HG03469 (cell line): ENCODE results near the gene TMED8.
"Not testable (repeated sequence)": the region's sequence is repeated elsewhere in the genome, so short reads cannot be mapped to it uniquely, and the experiment has no call there.

ENCODE experiments used
- ATAC-seq: cut with Tn5 transposase; IDR thresholded peaks from one replicate; pipeline ENCODE4 v1.9.1; 2021; ENCODE audit warnings: mild to moderate bottlenecking, moderate library complexity, moderate number of reproducible peaks; ENCODE audit not compliant: unreplicated experiment

The TMED8 gene

DNA sequence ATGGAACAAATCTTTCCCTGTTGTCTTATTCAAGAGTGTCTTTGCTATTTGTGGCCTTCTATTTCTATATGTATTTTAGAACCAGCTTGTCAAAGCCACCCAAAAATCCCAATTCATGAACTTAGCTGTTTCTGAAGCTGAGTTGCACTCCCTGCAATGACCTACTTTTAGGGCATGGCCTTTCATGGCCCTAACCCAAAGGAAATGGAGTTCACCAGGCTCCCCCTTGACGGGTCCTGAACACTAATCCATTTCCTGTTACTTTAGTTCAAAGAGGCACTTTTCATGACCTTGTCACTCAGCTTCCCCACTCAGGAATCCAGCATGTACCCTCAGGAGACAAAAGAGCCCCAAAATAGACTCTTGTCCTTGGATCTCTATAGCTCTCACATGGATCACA, 7.6 kb downstream of the TMED8 start:
- no peak for ATAC-seq

DNA sequence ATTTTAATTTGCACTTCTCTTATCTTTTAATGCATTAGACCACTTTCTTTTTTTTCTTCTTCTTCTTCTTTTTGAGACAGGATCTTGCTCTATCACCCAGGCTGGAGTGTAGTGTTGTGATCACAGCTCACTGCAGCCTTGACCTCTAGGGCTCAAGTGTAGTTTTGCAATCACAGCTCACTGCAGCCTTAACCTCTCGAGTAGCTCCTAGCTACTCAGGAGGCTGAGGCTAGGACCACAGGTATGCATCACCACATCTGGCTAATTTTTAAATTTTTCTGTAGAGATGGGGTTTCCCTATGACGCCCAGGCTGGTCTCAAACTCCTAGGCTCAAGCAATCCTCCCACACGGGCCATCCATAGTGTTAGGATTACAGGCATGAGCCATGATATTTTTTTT, 12.7 kb downstream of the TMED8 start:
- ATAC-seq, result no peak

DNA sequence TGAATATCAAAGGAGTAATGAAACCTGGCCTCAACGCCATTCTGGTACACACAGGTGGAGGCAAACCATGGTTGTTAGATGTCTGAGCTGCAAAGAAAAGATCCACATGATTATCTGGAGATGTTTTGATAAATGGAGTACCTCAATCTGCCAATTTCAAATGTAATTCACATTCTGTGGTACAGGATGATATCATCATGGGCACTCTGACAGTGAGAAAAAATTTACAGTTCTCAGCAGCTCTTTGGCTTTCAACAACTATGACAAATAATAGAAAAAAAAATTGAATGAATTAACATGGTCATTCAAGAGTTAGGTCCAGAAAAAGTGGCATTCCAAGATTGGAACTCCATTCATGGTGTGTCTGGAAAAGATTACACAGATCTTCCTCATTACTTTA, 17.3 kb downstream of the TMED8 start:
- no peak for ATAC-seq

DNA sequence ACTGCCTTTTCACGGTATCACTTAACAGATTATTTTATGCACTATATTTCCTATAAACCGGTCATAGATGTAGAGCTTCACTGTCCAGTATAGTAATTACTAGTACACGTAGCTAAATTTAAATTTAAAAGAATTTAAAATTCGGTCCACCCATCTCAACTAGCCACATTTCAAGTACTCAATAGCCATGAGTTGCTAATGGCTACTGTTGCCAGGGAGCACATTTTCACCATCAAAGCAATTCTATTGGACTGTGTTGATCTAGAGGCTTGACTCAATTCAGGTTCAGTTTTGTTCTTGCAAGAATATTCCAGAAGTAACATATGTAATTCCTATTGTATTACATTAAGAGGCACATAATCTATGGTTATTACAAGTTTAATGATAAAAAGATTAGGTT, 20.0 kb downstream of the TMED8 start:
- no peak for ATAC-seq

DNA sequence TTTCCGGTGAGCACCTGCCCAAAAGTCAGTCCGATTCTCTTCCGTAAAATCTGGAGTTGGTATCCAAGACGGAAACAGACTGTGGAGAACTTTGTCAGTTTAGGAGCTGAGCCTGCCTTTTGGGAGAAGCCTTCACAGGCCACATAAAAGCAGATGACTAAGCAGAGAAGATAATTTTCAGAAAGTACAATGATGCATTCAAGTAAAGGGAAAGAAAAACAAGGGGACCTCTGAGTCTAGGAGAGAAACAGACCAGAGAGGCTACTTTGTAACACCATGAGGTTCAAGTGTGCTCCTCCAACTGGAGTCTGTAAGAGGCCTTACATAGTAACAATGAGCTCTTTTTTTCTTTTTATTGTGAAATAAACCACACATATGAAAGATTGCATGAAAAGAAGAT, 21.1 kb downstream of the TMED8 start:
- ATAC-seq, result no peak

DNA sequence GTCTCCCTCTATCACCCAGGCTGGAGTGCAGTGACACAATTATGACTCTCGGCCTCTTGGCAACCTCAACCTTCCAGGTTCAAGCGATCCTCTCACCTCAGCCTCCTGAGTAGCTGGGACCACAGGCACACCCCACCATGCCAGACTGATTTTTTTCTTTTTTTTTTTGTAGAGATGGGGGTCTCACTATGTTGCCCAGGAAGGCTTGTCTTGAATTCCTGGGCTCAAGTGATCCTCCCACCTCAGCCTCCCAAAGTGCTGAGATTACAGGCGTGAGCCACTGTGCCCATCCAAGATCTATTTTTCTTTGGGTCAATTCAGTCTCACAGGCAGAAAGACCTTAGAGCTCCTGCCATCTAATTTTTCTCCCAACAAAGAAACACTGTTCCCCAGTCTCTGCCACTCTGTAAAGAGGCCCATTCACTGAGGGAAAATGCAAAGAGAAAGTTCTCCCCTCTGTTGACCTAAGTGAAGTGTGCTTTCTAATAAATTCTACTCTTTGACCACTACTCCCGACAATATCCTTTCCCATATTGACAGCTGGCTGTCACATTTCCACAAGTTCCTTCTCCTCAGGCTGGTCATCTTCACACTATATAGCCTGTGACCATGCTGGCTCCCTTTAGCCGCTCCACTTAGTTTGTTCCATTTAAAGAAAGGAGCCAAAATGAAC, 23.3 kb downstream of the TMED8 start:
- no peak for ATAC-seq

DNA sequence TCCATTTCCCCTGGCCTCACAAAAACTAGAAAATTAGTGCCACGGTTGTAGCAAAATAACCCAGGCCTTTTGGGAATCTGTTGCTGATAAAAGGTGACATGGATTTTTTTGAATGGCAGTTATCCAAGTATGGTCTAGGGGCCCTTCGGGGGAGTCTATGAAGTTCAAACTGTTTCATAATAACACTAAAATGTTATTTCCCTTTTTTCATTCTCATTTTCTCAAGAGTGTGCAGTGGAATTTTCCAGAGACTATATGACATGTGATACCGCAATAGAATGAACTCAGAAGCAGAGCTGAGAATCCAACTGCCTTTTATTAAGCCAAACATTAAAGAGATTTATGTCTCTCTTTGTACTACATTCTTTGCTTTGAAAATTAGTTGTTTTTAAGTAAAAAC, 29.1 kb downstream of the TMED8 start:
- ATAC-seq, result no peak

DNA sequence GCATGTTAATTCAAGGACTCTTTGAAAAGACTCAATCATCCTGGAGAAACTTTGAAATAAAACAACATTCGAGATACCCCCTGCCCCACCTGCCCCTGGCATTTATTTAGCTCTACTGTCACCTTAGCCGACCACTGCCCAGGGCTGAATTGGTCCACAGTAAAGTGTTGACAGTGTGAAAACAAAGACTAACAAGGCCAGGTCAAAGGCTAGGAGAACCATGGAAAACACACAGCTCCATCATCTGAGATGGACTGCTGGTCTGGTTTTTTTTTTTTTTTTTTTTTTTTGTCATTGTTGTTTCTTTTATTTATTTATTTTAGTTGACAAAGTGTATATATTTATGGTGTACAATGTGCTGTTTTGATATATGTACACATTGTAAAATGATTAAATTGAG, 30.4 kb downstream of the TMED8 start:
- no peak for ATAC-seq

DNA sequence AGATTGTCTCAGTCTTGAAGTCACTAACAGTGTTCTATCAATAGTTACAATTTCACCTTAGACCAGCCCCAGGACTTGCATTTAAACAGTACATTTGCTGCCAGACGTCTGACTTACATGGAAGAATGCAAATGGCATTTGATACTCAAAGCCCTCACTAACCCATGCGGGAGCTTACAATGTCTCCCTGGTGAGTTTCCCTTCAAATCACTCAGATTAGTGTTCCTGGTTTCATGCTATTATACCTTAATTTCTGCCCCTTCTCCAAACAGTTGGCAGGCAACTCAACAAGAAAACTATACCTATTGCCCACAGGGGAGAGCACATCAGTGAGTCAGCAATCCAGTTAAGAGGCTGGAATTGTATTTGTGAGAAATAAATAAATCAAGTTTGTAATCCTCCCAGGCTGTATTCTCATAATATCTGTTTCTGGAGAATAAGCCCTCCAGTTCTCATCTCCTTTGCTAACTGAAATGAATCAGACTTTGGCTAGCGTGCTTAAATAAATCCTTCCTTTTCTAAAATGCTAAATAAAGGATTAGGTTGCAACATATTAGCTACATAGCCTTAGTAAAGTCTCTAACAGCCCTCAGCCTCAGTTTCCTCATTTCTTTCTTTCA, 32.4 kb downstream of the TMED8 start:
- ATAC-seq, result no peak

DNA sequence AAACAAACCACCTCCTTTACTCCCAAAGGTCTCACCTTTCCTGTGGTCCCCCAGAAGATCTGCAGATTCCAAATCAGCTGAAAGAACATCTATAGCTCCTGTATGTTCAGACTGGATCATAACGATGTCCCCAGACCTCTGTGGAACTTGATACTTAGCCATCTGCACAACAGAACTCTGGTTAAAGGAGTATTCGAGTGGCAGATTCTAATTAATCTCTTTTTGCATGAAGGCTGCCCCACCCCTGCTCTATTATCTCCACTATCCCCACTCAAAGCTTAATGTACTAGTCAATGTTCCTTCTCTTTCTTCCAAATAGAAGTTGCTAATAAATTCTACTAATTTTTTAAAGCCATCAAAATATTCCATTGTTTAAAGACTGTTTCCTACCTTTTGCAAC, 33.2 kb downstream of the TMED8 start:
- no peak for ATAC-seq

DNA sequence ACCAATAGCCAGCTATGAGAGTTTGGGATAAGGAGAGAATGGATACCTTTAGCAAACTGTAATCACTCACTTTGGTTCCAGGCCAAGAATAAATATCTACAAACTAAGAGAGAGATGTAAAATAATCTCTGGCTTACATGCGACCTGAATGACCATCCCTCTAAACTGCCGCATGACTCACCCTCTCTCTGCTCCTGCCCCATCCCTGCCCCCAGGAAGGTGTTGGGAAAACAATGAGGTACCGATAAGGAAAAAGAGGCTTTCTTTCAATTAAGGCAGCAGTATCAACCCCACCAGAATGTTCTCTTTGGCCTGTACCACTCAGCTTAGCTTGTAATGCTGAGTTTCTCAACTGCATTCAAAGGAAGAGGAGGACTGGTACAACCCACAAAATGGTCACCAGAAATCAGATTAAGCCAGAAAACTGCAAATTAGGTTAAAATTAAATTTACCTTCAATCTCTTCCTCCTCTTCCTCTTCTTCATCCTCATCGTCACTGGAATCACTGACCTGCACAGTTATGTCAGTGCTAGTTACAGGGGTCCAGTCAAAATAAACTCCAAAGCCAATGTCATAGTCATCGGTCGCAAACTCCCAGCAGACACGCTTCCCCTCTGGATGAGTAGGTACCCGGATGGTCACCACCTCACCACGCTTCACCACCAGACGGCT, 34.0 kb downstream of the TMED8 start:
- no peak for ATAC-seq

DNA sequence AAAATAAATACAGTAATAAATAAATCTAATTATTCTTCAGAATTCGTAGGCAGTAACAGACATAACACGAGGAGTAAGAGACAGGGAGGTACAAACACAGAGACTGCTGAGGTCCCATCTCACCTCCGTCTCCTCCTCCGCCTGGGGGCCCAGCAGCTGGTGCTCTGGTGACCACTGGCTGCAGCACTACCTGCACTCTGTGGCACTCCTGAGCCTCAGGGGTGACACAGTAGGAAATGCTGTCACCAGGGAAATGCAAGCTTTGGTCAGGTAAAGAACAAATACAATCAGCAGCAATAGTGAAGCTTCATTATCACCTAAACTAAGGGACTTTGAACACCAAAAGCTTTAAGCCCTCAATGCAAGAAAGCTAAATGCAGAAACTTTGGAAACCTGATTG, 36.5 kb downstream of the TMED8 start:
- no peak for ATAC-seq

DNA sequence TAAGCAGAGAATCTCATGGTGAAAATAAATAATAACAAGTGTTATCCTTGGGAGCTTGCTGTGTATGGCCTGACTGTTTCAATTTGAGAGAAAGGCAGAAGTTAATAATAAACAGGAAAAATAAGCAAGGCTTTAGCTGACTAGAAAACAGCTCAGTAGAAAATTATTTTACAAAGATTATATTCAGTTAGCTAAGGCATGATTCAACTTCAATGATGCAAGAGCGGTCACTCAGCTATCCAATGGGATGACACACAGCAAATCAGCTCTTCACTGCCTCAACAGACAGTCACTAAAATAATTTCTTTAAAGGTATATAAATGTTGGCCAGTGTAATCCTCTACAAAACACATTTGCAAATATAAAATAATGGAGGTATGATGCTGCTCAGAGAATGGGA, 37.5 kb downstream of the TMED8 start:
- ATAC-seq, result no peak

DNA sequence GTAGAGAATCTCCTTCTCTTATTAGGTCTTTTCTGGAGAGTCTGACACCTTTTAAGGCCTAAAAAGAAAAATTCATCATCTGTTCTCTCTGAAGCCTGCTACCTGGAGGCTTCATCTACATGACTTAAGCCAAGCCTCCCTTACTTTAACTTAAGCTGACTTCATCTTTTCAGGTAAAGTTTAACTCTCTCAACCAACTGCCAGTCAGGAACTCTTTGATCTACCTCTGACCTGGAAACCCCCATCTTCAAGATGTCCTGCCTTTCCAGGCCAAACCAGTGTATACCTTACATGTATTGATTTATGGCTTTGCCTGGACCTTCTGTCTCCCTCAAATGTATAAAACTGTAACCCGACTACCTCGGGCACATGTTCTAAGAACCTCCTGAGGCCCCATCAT, 38.6 kb downstream of the TMED8 start:
- no peak for ATAC-seq

DNA sequence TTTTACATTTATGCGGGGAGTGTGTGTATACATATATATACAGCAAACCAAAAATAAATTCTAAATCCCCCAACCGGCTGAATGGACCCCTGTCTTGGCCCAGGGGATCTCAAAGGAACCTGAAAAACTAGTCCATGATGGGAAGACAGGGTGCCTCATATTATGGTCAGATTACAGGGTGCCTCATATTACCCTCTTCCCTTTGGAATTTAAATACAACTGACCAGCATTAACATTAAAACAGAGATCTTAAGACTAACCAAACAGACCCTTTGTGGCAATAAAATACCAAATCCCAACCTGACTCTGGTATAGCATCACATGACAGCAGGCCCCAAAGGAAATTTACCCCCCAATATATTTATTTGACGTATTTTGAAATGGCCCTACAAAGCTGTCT, 39.0 kb downstream of the TMED8 start:
- no peak for ATAC-seq

DNA sequence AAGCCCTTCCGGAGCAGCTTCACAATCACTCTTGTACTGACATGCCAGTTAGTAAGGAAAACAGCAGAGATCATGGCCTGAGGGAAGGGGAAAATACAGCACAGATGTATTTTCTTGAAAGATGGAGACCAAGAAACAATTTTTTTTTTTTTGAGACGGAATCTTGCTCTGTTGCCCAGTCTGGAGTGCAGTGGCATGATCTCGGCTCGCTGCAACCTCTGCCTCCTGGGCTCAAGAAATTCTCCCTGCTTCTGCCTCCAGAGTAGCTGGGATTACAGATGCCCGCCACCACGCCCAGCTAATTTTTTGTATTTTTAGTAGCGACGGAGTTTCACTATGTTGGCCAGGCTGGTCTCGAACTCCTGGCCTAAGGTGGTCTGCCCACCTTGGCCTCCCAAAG, 39.6 kb downstream of the TMED8 start:
- ATAC-seq, result not testable (repeated sequence)

DNA sequence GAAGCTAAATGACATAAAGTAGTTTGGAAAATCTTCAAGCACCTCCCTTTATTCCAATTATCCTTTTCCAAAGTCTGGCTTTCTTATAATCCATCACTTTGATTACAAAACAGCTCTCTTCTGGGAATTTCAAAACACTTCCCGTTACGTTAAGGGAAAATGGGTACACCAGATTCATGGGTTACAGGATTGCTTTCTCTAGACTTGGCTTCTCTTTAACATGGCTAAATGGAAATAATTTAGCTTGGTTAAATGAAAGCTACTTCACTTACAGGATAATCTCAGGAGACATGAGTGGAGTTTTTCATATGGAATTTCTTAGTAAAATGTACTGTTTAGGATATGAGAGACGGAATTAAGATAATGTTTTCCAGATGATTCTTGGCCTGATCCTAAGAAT, 41.3 kb downstream of the TMED8 start:
- ATAC-seq, result no peak

DNA sequence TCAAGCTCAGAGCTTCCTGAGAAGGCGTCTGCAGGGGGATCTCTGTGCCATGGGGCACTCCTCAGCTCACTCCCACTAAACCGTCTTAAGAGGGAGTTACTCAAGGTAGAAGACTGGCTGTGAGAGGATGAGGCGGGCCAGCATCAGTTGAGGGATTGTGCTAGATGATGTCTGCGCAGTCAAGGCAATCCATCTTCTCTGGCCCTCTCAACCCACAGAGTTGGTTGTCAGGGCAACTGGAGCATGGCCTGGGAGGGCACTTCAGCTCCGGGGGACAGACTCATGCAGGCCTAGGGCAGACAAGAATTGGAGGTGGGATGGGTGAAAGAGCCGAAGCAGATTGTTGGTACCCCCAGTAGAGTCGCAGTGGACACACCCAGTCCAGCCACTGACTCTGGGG, 47.0 kb downstream of the TMED8 start:
- ATAC-seq, result no peak

DNA sequence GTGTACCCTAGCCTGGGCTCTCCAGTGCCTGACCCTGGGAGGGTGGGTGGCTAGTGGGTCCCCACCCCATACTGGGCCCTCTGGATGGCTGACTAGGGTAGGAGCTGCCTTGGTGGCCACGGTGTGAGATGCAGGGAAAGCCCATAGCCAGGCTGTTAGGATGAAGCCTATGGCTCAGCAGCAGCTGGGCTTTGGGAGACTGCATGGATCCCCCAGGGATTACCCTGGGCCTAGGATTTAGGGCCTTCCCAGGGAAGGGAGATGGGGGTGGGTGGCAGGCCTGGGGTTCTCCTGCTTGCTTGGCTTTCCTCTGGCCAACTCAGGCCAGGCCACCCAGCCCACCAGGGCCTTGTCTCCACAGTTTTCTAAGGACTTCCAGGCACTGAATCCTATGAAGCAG, 49.8 kb downstream of the TMED8 start:
- ATAC-seq, result no peak

DNA sequence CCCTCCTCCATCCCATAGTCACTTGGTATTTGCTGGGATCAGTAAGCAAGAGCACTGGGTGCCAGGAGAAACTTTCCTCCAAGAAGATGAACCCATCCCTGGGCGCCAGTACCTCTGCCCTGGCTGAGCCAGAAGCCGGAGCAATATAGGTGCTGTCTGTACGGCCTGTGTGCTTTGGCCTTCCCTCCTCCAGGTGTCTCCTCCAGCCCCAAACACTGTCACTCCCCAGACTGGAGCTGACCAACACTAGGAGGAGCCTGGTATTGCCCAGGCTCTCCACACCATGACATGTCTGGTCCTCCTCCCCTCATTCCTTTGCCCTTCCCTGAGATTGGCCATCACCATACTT, 51.2 kb downstream of the TMED8 start:
- no peak for ATAC-seq

DNA sequence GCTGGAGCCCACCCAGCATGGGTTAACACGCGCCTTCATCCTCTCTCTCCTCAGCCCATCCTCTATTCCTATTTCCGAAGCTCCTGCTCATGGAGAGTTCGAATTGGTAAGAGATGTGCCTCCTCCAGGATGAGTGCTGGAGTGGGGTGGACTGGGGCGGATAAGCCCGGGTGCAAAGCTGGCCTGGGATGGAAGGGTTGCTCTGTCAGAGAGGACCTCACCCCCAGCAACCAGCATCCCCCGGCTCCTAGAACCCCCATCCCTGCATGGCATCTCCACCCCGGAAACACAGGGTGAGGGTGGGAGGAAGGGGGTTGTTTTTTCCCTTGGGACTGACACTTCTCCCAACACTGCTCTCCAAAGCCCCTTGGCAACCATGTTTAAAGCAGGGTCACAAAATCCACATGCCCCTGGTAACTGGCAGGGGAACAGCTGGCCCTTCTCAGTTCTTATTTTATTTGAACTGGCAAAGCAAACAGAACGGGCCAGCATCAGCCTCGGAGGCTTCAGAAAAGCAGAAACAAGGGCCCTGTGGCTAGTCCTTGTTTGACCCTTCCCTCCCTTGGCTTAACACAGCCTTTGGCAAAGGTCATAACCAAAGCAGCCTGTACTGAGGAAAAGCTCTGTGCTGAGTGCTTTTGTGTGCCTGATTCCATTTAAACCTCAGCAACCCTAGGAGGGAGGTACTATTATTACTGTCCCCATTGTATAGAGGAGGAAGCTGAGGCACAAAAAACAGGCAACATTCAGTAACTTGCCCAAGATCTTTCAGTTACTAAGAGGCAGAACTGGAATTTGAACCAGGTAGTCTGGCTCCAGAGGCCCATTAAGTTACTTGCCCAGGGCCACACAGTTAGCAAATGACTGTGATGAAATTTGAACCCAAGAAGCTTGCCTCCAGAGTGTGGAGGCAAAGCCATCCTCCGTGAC, 51.8 kb downstream of the TMED8 start:
- ATAC-seq, result no peak

DNA sequence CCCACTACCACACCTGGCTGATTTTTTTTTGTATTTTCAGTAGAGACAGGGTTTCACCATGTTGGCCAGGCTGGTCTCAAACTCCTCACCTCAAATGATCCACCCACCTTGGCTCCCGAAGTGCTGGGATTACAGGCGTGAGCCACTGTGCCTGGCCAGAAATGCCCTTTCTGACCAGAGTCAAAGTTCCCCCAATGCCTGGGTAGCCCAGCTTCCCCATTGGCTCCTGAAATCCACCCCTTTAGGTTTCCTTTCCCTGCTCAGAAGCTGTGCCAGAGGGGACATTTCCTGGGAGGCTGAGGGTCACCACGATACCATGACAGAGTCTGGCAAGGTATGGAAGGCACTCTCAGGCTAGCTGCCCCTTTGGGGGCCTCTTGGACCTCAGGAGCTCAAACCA, 52.6 kb downstream of the TMED8 start:
- no peak for ATAC-seq
